H7 (cell line): Measurements from ENCODE around the gene ATP6V0E2. TPM values are rescaled to one million over a fixed set of nuclear protein-coding genes. Genes with fewer than 3 reads are reported as not detected.
"Not testable (repeated sequence)": the region's sequence is repeated elsewhere in the genome, so short reads cannot be mapped to it uniquely, and the experiment has no call there.

ENCODE experiments used
- DNase-seq: peaks from one replicate; pipeline ENCODE4 v3.0.0; 2012
- H3K27me3 ChIP-seq: 2 replicates; pipeline ENCODE4 v1.6.0; 2011; ENCODE audit warnings: mild to moderate bottlenecking, low read length; ENCODE audit not compliant: control insufficient read depth, insufficient read depth
- H3K36me3 ChIP-seq: replicated peaks from 2 replicates; pipeline ENCODE4 v1.5.1; 2011; ENCODE audit warnings: low read length; ENCODE audit not compliant: control insufficient read depth, insufficient read depth
- H3K4me3 ChIP-seq: 2 replicates; pipeline ENCODE4 v1.5.1; 2011; ENCODE audit warnings: low read depth, mild to moderate bottlenecking, control low read depth, low read length, moderate library complexity; ENCODE audit not compliant: insufficient read depth
- total RNA-seq: library from RNA; depleted of rRNA; stranded (reverse); fragments of >200 nt; shearing (Covaris generic); gene quantifications from 2 replicates; pipeline ENCODE4 v1.2.3, GENCODE V29; 2014; rRNA removed

ATP6V0E2 gene
- total RNA-seq, 1 experiment from 2014 or later = 20.2 TPM

- H3K36me3 ChIP-seq = no peaks in the 10 kb centered on the region
- H3K4me3 ChIP-seq = no peak overlapping the region
- no peaks in the 10 kb centered on the region for H3K27me3 ChIP-seq
- DNase-seq = peak; percentile 64
These were observed 11.6 kb downstream of the ATP6V0E2 start for GRCh38 chr7:149885191-149886017.

DNA sequence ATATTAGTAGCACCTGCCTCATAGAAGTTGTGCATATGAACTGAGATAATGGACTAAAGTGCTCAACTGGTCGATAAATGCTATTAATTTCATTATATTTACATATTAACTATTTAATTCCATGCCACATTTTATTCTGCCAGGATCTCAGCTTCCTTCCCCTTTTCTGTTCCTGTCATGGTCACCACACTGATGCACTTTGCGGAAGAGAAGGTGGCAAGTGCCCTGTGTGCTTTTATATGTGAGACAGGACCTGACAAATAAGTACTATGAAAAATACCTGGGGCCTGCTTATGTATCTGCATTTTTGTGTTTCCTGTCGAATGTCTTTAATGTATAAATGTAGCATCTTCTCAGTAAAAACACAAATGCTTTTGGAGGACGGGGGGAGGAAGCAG is 12.2 kb downstream of the ATP6V0E2 start:
- DNase-seq = no peak
- no peak overlapping the region for H3K4me3 ChIP-seq
- H3K36me3 ChIP-seq = no peaks in the 10 kb centered on the region
- H3K27me3 ChIP-seq = no peaks in the 10 kb centered on the region

DNA sequence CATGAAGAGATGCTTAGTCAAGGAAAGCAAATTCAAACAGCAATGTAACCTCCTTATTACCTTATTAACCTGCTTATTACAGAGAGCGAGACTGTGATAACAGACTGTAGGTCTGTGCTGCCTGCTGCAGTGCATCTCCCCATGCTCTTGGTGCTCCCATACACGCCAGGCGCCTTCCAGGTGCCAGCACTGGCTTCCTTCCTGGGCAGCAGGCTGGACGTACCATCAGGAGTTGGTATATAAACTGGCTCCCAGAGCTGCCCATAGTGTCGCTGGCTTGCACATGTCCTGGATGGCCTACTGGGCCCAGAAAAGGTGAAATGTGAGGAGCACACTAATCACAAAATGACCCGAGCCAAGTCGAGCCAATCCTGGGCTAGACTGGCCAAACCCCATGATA is 13.5 kb downstream of the ATP6V0E2 start:
- no peak for DNase-seq
- H3K36me3 ChIP-seq = no peaks in the 10 kb centered on the region

GRCh38 chr7:149890715-149891114 is 16.9 kb downstream of the ATP6V0E2 start:
- DNase-seq = not testable (repeated sequence)

More for the DNA sequence above, 13.5 kb downstream of the ATP6V0E2 start:
- no peaks in the 10 kb centered on the region for H3K27me3 ChIP-seq
- no peak overlapping the region for H3K4me3 ChIP-seq

GRCh38 chr7:149894957-149895356 is 21.2 kb downstream of the ATP6V0E2 start:
- H3K36me3 ChIP-seq, H3K4me3 ChIP-seq, DNase-seq, H3K27me3 ChIP-seq: not testable (repeated sequence)

More at GRCh38 chr7:149890715-149891114, 16.9 kb downstream of the ATP6V0E2 start:
- H3K4me3 ChIP-seq, H3K27me3 ChIP-seq, H3K36me3 ChIP-seq: not testable (repeated sequence)

- H3K4me3 ChIP-seq, DNase-seq, H3K27me3 ChIP-seq, H3K36me3 ChIP-seq: not testable (repeated sequence)
These were observed 34.1 kb downstream of the ATP6V0E2 start for GRCh38 chr7:149907776-149908376.

DNA sequence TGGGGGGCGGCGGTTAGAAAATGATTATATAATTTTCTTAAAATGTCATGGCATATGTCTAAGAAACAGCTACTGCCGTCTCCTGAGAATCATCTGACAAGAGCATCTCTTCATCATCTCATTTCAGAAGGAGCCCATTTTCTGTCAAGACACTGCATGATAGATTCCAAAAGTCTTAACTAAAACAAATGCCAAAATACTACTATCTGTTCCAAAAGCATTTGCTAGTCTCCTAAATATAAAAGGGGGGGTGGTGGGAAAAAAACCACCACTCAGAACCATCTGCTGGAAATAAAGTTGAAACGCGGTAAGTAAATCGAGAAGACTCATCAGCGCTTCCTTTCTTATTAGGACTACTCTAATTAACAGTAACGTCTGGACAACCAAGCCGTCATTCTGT is 36.5 kb downstream of the ATP6V0E2 start:
- not testable (repeated sequence) for H3K36me3 ChIP-seq, H3K4me3 ChIP-seq, H3K27me3 ChIP-seq, DNase-seq

GRCh38 chr7:149912126-149912525 is 38.4 kb downstream of the ATP6V0E2 start:
- H3K27me3 ChIP-seq, H3K4me3 ChIP-seq, H3K36me3 ChIP-seq, DNase-seq: not testable (repeated sequence)

DNA sequence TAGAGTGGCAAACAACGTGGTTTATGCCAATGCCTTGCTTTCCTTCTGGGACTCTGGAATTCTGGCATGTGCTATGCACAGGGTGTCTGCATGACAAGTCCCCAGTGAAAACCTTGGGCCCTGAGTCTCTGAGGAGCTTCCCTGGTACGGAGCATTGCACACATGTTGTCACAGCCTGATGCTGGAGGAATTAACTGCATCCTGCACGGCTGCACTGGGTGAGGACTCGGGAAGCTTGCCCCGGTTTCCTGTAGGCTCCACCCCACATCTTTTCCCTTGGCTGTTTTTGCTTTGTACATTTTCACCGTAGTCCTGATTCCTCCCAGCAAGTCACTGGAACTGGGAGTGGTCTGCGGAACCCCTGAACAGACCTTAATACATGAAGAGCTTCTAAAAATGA is 52.6 kb downstream of the ATP6V0E2 start:
- H3K27me3 ChIP-seq, H3K4me3 ChIP-seq, DNase-seq, H3K36me3 ChIP-seq: not testable (repeated sequence)

Other genes with a start within 250 kb of the ATP6V0E2 start
- gene ZNF467, start 100.4 kb upstream of the ATP6V0E2 start, total RNA-seq = 0.04 and 0.55 TPM in 2 replicates
- gene ZNF862, start 35.6 kb upstream of the ATP6V0E2 start, total RNA-seq = 3.4 and 3.8 TPM in 2 replicates